Fibroblast of lung (primary cell): ENCODE data around the gene NCKAP5. TPM values are rescaled to one million over a fixed set of nuclear protein-coding genes. Genes with fewer than 3 reads are reported as not detected.

Experiments used
- DNase-seq, 2 donors: peaks; one replicate each; pipeline versions ENCODE4 v3.0.0 to v3.0.0-alpha.2; 2010; ENCODE audit warnings: low read depth in 2 of 2
- H2AFZ ChIP-seq: 2 replicates; pipeline ENCODE4 v1.5.1; 2012; ENCODE audit warnings: low read length, control low read depth, inconsistent platforms
- H3K27ac ChIP-seq: 2 replicates; pipeline ENCODE4 v1.5.1; 2011; ENCODE audit warnings: low read length, control low read depth; ENCODE audit not compliant: insufficient read depth
- H3K27me3 ChIP-seq: 2 replicates; pipeline ENCODE4 v1.5.1; 2011; ENCODE audit warnings: mild to moderate bottlenecking, low read length; ENCODE audit not compliant: control insufficient read depth, insufficient read depth
- H3K36me3 ChIP-seq: 2 replicates; pipeline ENCODE4 v1.5.1; 2011; ENCODE audit warnings: low read length; ENCODE audit not compliant: control insufficient read depth, insufficient read depth
- H3K4me1 ChIP-seq: 2 replicates; pipeline ENCODE4 v1.5.1; 2011; ENCODE audit warnings: low read length; ENCODE audit not compliant: control insufficient read depth, insufficient read depth; ENCODE audit errors: extremely low read depth
- H3K4me2 ChIP-seq: 2 replicates; pipeline ENCODE4 v1.5.1; 2011; ENCODE audit warnings: low read length, control low read depth; ENCODE audit not compliant: insufficient read depth; ENCODE audit errors: extremely low read depth
- H3K4me3 ChIP-seq, 4 experiments: fragments of 200-600 bp in 1 of 4; sonication (generic) in 1 of 4; replicated peaks in 1 of 4; 2 replicates each; pipeline ENCODE4 v1.5.1; 2011 to 2016; ENCODE audit warnings: low read length in 4 of 4, low read depth in 3 of 4, mild to moderate bottlenecking in 3 of 4, control low read depth in 2 of 4, inconsistent platforms in 1 of 4, mixed read lengths in 1 of 4; ENCODE audit not compliant: insufficient read depth in 1 of 4; ENCODE audit errors: control extremely low read depth in 1 of 4
- H3K79me2 ChIP-seq: 2 replicates; pipeline ENCODE4 v1.5.1; 2012; ENCODE audit warnings: mild to moderate bottlenecking, low read length, inconsistent platforms; ENCODE audit not compliant: control insufficient read depth, insufficient read depth
- H3K9ac ChIP-seq: 2 replicates; pipeline ENCODE4 v1.5.1; 2011; ENCODE audit warnings: mild to moderate bottlenecking, low read length, control low read depth; ENCODE audit not compliant: insufficient read depth
- H3K9me3 ChIP-seq: 2 replicates; pipeline ENCODE4 v1.5.1; 2012; ENCODE audit warnings: low read depth, low read length; ENCODE audit not compliant: control insufficient read depth, insufficient read depth
- H4K20me1 ChIP-seq: 2 replicates; pipeline ENCODE4 v1.5.1; 2011; ENCODE audit warnings: low read length; ENCODE audit not compliant: control insufficient read depth, insufficient read depth; ENCODE audit errors: extremely low read depth
- EZH2 ChIP-seq: IDR thresholded peaks from 2 replicates; pipeline ENCODE4 v1.5.1; 2012; ENCODE audit warnings: low read length, control low read depth, mild to moderate bottlenecking; ENCODE audit errors: missing control alignments
- polyA plus RNA-seq, 2 donors: library from polyadenylated mRNA; depleted of rRNA in 1 of 2; stranded (reverse) in 1 of 2; unstranded in 1 of 2; fragments of >200 nt; gene quantifications; 2 replicates each; pipeline ENCODE4 v1.2.1, GENCODE V29; 2011 to 2012; ENCODE audit warnings: missing spikeins in 1 of 2
- total RNA-seq: library from RNA; depleted of rRNA; stranded (reverse); fragments of >200 nt; gene quantifications from 2 replicates; pipeline ENCODE4 v1.2.1, GENCODE V29; 2014
- TF ChIP-seq, protein P1 (sequence below), 2 donors: IDR thresholded peaks in 1 of 2; conservative IDR thresholded peaks in 1 of 2; 1 replicate in 1 of 2; 2 replicates in 1 of 2; pipeline ENCODE4 v1.5.1; 2011 to 2012; ENCODE audit warnings: low read length in 2 of 2, control low read depth in 1 of 2, inconsistent platforms in 1 of 2, low read depth in 1 of 2, mild to moderate bottlenecking in 1 of 2

NCKAP5 gene
- total and polyA plus RNA-seq, 2 donors (not counting 1 experiment from before 2014, with no cell fraction given), result 2.6 to 6.2 TPM

DNA sequence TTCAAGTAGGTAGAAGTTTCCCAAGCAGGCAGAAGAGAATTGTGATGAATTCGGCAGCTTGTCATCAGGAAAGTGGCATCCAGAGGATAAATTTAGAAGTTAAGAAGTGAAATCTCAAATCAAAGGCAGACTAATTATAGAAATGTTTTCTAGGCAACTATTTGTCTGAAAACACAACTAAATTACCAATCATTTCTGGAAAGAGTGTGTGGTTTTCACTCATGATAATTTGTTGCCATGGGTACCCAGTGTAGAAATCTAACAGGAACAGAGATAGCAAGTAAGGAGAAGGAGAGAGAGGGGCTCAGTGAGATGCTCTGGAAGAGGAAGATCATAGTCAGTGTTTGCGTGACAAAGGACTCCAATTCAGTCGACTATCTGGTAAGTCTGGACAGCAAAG is 208.1 kb downstream of the NCKAP5 start:
- Histone ChIP-seq H3K4me3 (no peak overlapping the region), H3K79me2 (no peaks in the 10 kb centered on the region), H3K9me3 (no peaks in the 10 kb centered on the region)

DNA sequence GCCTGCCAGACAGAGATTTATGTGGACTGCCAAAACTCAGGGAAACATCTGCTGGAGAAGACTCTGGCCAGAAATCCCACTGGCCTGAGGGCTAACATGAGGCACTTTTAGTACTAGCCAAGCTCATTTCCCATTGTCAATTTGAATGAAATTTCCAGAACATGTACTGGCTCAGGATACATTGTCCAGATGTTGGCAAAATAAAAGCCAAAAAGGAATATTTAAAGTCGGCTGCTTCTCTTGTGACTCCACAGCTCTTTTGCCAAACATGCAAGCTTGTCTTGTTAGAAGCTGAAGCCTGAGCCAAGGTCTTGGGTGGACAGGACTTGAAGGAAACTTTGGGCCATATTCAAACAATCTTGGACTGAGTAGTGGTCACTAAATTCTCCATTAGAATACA is 215.5 kb downstream of the NCKAP5 start:
- Histone ChIP-seq H3K27me3 (no peaks in the 10 kb centered on the region), H3K36me3 (no peaks in the 10 kb centered on the region), H3K79me2 (no peaks in the 10 kb centered on the region), H3K4me1 (no peaks in the 10 kb centered on the region), H3K9me3 (no peaks in the 10 kb centered on the region), H3K4me3 (no peak overlapping the region), H2AFZ (no peak overlapping the region), H3K9ac (no peak overlapping the region), H4K20me1 (no peaks in the 10 kb centered on the region), H3K4me2 (no peak overlapping the region), H3K27ac (no peak overlapping the region)
- DNase-seq, result peak in 1 of 2 donors; percentile 9
- no peak for TF ChIP-seq EZH2
- TF ChIP-seq, protein P1, sequence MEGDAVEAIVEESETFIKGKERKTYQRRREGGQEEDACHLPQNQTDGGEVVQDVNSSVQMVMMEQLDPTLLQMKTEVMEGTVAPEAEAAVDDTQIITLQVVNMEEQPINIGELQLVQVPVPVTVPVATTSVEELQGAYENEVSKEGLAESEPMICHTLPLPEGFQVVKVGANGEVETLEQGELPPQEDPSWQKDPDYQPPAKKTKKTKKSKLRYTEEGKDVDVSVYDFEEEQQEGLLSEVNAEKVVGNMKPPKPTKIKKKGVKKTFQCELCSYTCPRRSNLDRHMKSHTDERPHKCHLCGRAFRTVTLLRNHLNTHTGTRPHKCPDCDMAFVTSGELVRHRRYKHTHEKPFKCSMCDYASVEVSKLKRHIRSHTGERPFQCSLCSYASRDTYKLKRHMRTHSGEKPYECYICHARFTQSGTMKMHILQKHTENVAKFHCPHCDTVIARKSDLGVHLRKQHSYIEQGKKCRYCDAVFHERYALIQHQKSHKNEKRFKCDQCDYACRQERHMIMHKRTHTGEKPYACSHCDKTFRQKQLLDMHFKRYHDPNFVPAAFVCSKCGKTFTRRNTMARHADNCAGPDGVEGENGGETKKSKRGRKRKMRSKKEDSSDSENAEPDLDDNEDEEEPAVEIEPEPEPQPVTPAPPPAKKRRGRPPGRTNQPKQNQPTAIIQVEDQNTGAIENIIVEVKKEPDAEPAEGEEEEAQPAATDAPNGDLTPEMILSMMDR (conservative IDR thresholded peaks at IDR 0.05 in 1 of 2, IDR thresholded peaks at IDR 0.05 in 1 of 2; ENCODE audit: low read depth in 1 of 2, low read length in 2 of 2), result no peak

More for the DNA sequence above, 208.1 kb downstream of the NCKAP5 start:
- Histone ChIP-seq H3K9ac (no peak overlapping the region), H3K36me3 (no peaks in the 10 kb centered on the region), H3K4me1 (peaks cover 5% of the 10 kb centered on the region), H2AFZ (no peak overlapping the region), H3K27me3 (no peaks in the 10 kb centered on the region), H4K20me1 (no peaks in the 10 kb centered on the region), H3K27ac (no peak overlapping the region), H3K4me2 (no peak overlapping the region)
- no peak for DNase-seq
- TF ChIP-seq, protein P1 (conservative IDR thresholded peaks at IDR 0.05 in 1 of 2, IDR thresholded peaks at IDR 0.05 in 1 of 2; ENCODE audit: low read depth in 1 of 2, low read length in 2 of 2), result no peak
- no peak for TF ChIP-seq EZH2

DNA sequence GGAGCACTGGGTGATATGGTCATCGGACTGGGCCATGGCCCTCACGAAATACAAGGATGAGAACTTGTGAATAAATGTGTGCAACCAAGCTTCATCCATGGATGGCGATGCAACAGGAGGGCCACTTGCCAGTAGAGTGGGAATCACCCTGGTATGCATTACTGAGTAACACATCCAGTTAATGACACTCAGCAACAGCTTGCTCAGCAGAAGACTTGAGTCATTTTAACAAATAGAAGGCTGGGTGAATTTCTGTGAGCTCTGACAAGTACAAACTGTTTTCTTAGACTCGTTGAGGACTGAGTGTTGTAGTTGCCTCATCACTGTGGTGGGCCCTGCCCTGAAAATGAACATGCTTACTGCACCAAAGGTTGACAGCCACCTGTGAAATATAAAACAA is 221.6 kb downstream of the NCKAP5 start:
- Histone ChIP-seq H3K4me1 (no peaks in the 10 kb centered on the region), H3K79me2 (no peaks in the 10 kb centered on the region), H2AFZ (no peak overlapping the region), H4K20me1 (no peaks in the 10 kb centered on the region), H3K27ac (no peak overlapping the region), H3K9ac (no peak overlapping the region), H3K4me2 (no peak overlapping the region), H3K27me3 (no peaks in the 10 kb centered on the region), H3K4me3 (no peak overlapping the region), H3K9me3 (no peaks in the 10 kb centered on the region), H3K36me3 (no peaks in the 10 kb centered on the region)
- DNase-seq, result peak; percentile 79 to 88
- TF ChIP-seq EZH2, result no peak
- TF ChIP-seq, protein P1 (conservative IDR thresholded peaks at IDR 0.05 in 1 of 2, IDR thresholded peaks at IDR 0.05 in 1 of 2; ENCODE audit: low read depth in 1 of 2, low read length in 2 of 2), result no peak
